ENCODE data around the gene HNRNPUL1. TPM values are rescaled to one million over a fixed set of nuclear protein-coding genes. Genes with fewer than 3 reads are reported as not detected.

Gene HNRNPUL1
- total RNA-seq, 1 donor, result 114 TPM

DNA sequence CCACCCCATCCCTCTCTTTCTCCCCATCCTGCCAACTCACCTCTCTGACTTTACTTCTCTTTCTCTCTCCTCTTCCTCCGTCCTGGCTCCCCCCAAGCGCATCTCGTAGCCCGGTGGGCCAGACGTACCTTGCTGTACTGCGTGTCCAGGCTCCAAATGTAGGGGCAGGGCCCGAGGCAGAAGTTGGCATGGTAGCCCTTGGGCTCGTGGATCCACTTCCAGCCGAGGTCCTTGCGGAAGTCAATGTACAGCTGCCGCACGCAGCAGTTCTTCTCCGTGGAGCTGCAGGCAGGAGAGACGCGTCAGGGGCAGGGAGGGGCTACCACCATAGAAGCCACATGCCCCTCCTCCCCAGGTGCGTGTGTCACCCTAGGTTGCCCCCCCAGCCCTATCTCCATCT lies 67.8 kb downstream of the HNRNPUL1 start:
- no peak overlapping the region for H2AFZ ChIP-seq (ENCODE audit: low read length)
- no peak overlapping the region for H3K27ac ChIP-seq (ENCODE audit: low read depth, low read length)
- H3K4me2 ChIP-seq (ENCODE audit: insufficient read depth, low read length), result no peak overlapping the region
- no peak overlapping the region for H3K4me3 ChIP-seq (ENCODE audit: insufficient read depth, low read length)
- H4K20me1 ChIP-seq (ENCODE audit: insufficient read depth, low read length), result no peaks in the 10 kb centered on the region
- peak; percentile 52 for DNase-seq (ENCODE audit: insufficient read length, low spot score, missing footprints)
- no peaks in the 10 kb centered on the region for H3K27me3 ChIP-seq (ENCODE audit: insufficient read depth, low read length)
- peaks cover 21% of the 10 kb centered on the region for H3K4me1 ChIP-seq (ENCODE audit: insufficient read depth, low read length)
- peaks cover 41% of the 10 kb centered on the region for H3K36me3 ChIP-seq (ENCODE audit: insufficient read depth, low read length)
- H3K79me2 ChIP-seq (ENCODE audit: insufficient read depth, low read length), result peaks cover 12% of the 10 kb centered on the region
- TF ChIP-seq, protein P1, sequence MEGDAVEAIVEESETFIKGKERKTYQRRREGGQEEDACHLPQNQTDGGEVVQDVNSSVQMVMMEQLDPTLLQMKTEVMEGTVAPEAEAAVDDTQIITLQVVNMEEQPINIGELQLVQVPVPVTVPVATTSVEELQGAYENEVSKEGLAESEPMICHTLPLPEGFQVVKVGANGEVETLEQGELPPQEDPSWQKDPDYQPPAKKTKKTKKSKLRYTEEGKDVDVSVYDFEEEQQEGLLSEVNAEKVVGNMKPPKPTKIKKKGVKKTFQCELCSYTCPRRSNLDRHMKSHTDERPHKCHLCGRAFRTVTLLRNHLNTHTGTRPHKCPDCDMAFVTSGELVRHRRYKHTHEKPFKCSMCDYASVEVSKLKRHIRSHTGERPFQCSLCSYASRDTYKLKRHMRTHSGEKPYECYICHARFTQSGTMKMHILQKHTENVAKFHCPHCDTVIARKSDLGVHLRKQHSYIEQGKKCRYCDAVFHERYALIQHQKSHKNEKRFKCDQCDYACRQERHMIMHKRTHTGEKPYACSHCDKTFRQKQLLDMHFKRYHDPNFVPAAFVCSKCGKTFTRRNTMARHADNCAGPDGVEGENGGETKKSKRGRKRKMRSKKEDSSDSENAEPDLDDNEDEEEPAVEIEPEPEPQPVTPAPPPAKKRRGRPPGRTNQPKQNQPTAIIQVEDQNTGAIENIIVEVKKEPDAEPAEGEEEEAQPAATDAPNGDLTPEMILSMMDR (IDR thresholded peaks at IDR 0.05; ENCODE audit: extremely low read depth, low read depth, low read length), result no peak
- H3K9me3 ChIP-seq (ENCODE audit: low read depth, low read length), result no peaks in the 10 kb centered on the region

DNA sequence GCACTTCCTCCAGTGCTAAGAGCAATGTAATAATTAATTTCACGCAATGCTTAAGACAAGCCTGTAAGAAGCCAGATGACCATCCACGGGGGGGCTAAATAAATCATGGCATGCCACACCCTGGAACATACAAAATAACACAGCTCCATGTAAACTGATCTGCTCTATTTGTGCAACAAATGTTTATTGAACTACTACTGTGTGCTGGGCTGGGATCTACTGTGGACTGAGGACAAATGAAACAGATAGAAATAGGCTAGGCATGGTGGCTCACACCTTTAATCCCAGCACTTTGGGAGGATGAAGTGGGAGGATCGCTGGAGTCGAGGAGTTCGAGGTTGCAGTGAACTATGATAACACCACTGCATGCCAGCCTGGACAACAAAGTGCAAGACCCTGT lies 68.3 kb downstream of the HNRNPUL1 start:
- Histone ChIP-seq H4K20me1 (ENCODE audit: insufficient read depth, low read length) (no peaks in the 10 kb centered on the region), H3K9me3 (ENCODE audit: low read depth, low read length) (no peaks in the 10 kb centered on the region), H3K36me3 (ENCODE audit: insufficient read depth, low read length) (peaks cover 44% of the 10 kb centered on the region), H3K27me3 (ENCODE audit: insufficient read depth, low read length) (no peaks in the 10 kb centered on the region), H3K4me2 (ENCODE audit: insufficient read depth, low read length) (no peak overlapping the region), H2AFZ (ENCODE audit: low read length) (no peak overlapping the region), H3K4me3 (ENCODE audit: insufficient read depth, low read length) (no peak overlapping the region), H3K27ac (ENCODE audit: low read depth, low read length) (no peak overlapping the region), H3K79me2 (ENCODE audit: insufficient read depth, low read length) (peaks cover 10% of the 10 kb centered on the region), H3K4me1 (ENCODE audit: insufficient read depth, low read length) (peaks cover 17% of the 10 kb centered on the region)
- peak; percentile 71 for DNase-seq (ENCODE audit: insufficient read length, low spot score, missing footprints)
- TF ChIP-seq, protein P1 (IDR thresholded peaks at IDR 0.05; ENCODE audit: extremely low read depth, low read depth, low read length), result no peak

DNA sequence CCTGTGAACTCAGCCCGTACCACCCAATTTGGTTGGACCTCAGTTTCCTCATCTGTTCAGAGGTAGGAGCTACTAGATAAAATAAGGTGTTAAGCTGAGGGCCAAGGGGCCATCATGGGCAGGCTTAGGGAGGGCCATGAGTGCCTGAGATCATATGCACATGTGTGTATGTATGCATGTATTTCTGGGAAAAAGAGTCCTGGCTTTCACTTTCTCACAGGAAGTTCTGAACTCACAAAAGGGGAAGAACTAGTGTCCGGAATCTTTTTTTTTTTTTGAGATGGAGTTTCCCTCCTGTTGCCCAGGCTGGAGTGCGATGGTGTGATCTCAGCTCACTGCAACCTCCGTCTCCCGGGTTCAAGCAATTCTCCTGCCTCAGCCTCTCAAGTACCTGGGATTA lies 70.6 kb downstream of the HNRNPUL1 start:
- H3K27ac ChIP-seq (ENCODE audit: low read depth, low read length), result no peak overlapping the region

DNA sequence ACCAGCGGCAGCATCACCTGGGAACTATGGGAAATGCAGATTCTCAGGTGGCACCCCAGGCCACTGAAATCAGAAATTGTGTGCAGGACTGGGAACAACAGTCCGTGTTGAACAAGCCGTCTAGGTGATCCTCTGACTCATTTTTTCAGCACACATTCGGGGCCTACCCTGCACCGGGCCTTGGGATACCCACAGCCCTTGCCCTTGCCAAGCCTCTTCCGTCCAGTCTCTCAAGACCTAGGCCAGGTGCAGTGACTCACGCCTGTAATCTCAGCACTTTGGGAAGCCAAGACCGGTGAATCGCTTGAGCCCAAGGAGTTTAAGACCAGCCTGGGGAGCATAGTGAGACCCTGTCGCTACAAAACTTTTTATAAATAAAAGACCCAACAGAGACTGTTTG lies 71.3 kb downstream of the HNRNPUL1 start:
- H3K4me3 ChIP-seq (ENCODE audit: insufficient read depth, low read length), result no peak overlapping the region
- peaks cover 53% of the 10 kb centered on the region for H3K36me3 ChIP-seq (ENCODE audit: insufficient read depth, low read length)
- no peaks in the 10 kb centered on the region for H3K4me1 ChIP-seq (ENCODE audit: insufficient read depth, low read length)
- no peak overlapping the region for H3K4me2 ChIP-seq (ENCODE audit: insufficient read depth, low read length)
- H2AFZ ChIP-seq (ENCODE audit: low read length), result no peak overlapping the region
- H3K79me2 ChIP-seq (ENCODE audit: insufficient read depth, low read length), result peaks cover 13% of the 10 kb centered on the region
- H4K20me1 ChIP-seq (ENCODE audit: insufficient read depth, low read length), result peaks cover 4% of the 10 kb centered on the region
- no peaks in the 10 kb centered on the region for H3K27me3 ChIP-seq (ENCODE audit: insufficient read depth, low read length)
- DNase-seq (ENCODE audit: insufficient read length, low spot score, missing footprints), result peak; percentile 78
- TF ChIP-seq, protein P1 (IDR thresholded peaks at IDR 0.05; ENCODE audit: extremely low read depth, low read depth, low read length), result no peak
- no peaks in the 10 kb centered on the region for H3K9me3 ChIP-seq (ENCODE audit: low read depth, low read length)
- no peak overlapping the region for H3K27ac ChIP-seq (ENCODE audit: low read depth, low read length)

More for the DNA sequence above, 70.6 kb downstream of the HNRNPUL1 start:
- no peak overlapping the region for H2AFZ ChIP-seq (ENCODE audit: low read length)
- no peaks in the 10 kb centered on the region for H3K4me1 ChIP-seq (ENCODE audit: insufficient read depth, low read length)
- H3K9me3 ChIP-seq (ENCODE audit: low read depth, low read length), result no peaks in the 10 kb centered on the region
- peaks cover 57% of the 10 kb centered on the region for H3K36me3 ChIP-seq (ENCODE audit: insufficient read depth, low read length)
- no peak for DNase-seq (ENCODE audit: insufficient read length, low spot score, missing footprints)
- TF ChIP-seq, protein P1 (IDR thresholded peaks at IDR 0.05; ENCODE audit: extremely low read depth, low read depth, low read length), result no peak
- H3K27me3 ChIP-seq (ENCODE audit: insufficient read depth, low read length), result no peaks in the 10 kb centered on the region
- H4K20me1 ChIP-seq (ENCODE audit: insufficient read depth, low read length), result peaks cover 2% of the 10 kb centered on the region
- no peak overlapping the region for H3K4me2 ChIP-seq (ENCODE audit: insufficient read depth, low read length)
- no peak overlapping the region for H3K4me3 ChIP-seq (ENCODE audit: insufficient read depth, low read length)
- H3K79me2 ChIP-seq (ENCODE audit: insufficient read depth, low read length), result peaks cover 13% of the 10 kb centered on the region
